SK-N-SH (cell line): ENCODE measurements around the gene OR51D1. TPM values are rescaled to one million over a fixed set of nuclear protein-coding genes. Genes with fewer than 3 reads are reported as not detected.

ENCODE experiments used
- CTCF ChIA-PET: fragments of 300-600, 350-600 bp; formaldehyde crosslinking; extraction: SDS; loops from one replicate; lab custom pipeline; 2021; lab: Yijun Ruan, JAX
- POLR2A ChIA-PET: fragments of 350-600 bp; sonication (Branson Sonifier 250); formaldehyde crosslinking; extraction: SDS; loops from one replicate; lab custom pipeline; 2020; ENCODE audit warnings: antibody characterized with exemption, inconsistent platforms; lab: Yijun Ruan, JAX
- DNase-seq: peaks from one replicate; pipeline ENCODE4 v3.0.0; 2012
- H2AFZ ChIP-seq: fragments of 200-600 bp; sonication (generic); 2 replicates; pipeline ENCODE4 v1.8.1; 2016; ENCODE audit warnings: antibody characterized with exemption, mild to moderate bottlenecking, low read depth
- H3F3A ChIP-seq: fragments of 200-600 bp; sonication (generic); replicated peaks from 2 replicates; pipeline ENCODE3; 2016; ENCODE audit warnings: antibody characterized with exemption, mild to moderate bottlenecking; ENCODE audit not compliant: insufficient read depth
- H3K27ac ChIP-seq, 2 experiments: fragments of 200-500 bp in 1 of 2; fragments of 200-600 bp in 1 of 2; sonication (Bioruptor generic) in 1 of 2; sonication (generic), shearing (Covaris generic) in 1 of 2; 2 replicates each; pipeline versions ENCODE4 v1.5.1 to v1.6.1; 2014 to 2016; ENCODE audit warnings: low read depth in 2 of 2, inconsistent platforms in 1 of 2, low read length in 1 of 2, mild to moderate bottlenecking in 1 of 2, mixed read lengths in 1 of 2
- H3K27me3 ChIP-seq: fragments of 200-600 bp; sonication (generic), shearing (Covaris generic); 2 replicates; pipeline ENCODE4 v1.6.1; 2016; ENCODE audit warnings: mixed run types; ENCODE audit not compliant: insufficient read depth
- H3K36me3 ChIP-seq, 2 experiments: fragments of 200-500 bp in 1 of 2; fragments of 200-600 bp in 1 of 2; sonication (Bioruptor generic) in 1 of 2; sonication (generic) in 1 of 2; replicated peaks in 1 of 2; 2 replicates each; pipeline versions ENCODE3 to v1.5.1; 2014 to 2016; ENCODE audit warnings: low read length in 1 of 2, mild to moderate bottlenecking in 1 of 2; ENCODE audit not compliant: insufficient read depth in 2 of 2, control insufficient read depth in 1 of 2
- H3K4me1 ChIP-seq, 2 experiments: fragments of 200-500 bp in 1 of 2; fragments of 200-600 bp in 1 of 2; sonication (Bioruptor generic) in 1 of 2; sonication (generic), shearing (Covaris generic) in 1 of 2; 2 replicates each; pipeline versions ENCODE4 v1.5.1 to v1.6.1; 2014 to 2016; ENCODE audit warnings: low read depth in 1 of 2, low read length in 1 of 2, mixed run types in 1 of 2; ENCODE audit not compliant: insufficient read depth in 2 of 2, control insufficient read depth in 1 of 2
- H3K4me2 ChIP-seq: fragments of 200-600 bp; sonication (generic), shearing (Covaris generic); 2 replicates; pipeline ENCODE4 v1.6.1; 2017; ENCODE audit warnings: mixed run types
- H3K4me3 ChIP-seq, 2 experiments: fragments of 200-500 bp in 1 of 2; fragments of 200-600 bp in 1 of 2; sonication (Bioruptor generic) in 1 of 2; sonication (generic), shearing (Covaris generic) in 1 of 2; 2 replicates each; pipeline versions ENCODE4 v1.5.1 to v1.8.1; 2014 to 2016; ENCODE audit warnings: low read depth in 2 of 2, inconsistent platforms in 1 of 2, low read length in 1 of 2, mild to moderate bottlenecking in 1 of 2, mixed read lengths in 1 of 2, moderate library complexity in 1 of 2
- H3K79me2 ChIP-seq: fragments of 200-600 bp; sonication (generic); 2 replicates; pipeline ENCODE4 v1.8.1; 2017; ENCODE audit warnings: mild to moderate bottlenecking; ENCODE audit not compliant: insufficient read depth
- H3K9ac ChIP-seq: fragments of 200-600 bp; sonication (generic); 2 replicates; pipeline ENCODE4 v1.6.1; 2017; ENCODE audit warnings: mixed run types
- H3K9me2 ChIP-seq: fragments of 200-600 bp; sonication (generic); 2 replicates; pipeline ENCODE4 v1.6.1; 2017; ENCODE audit warnings: mixed run types
- H3K9me3 ChIP-seq: fragments of 200-600 bp; sonication (generic); 2 replicates; pipeline ENCODE4 v1.6.1; 2017; ENCODE audit warnings: mixed run types, mild to moderate bottlenecking, moderate library complexity
- H4K20me1 ChIP-seq: fragments of 200-600 bp; sonication (generic); 2 replicates; pipeline ENCODE4 v1.6.1; 2017; ENCODE audit warnings: mild to moderate bottlenecking, mixed run types; ENCODE audit not compliant: insufficient read depth
- CHD2 ChIP-seq: fragments of 150-350 bp; IDR thresholded peaks from 2 replicates; pipeline ENCODE4 v1.6.1; 2018; ENCODE audit warnings: low read length; ENCODE audit not compliant: partially characterized antibody
- ELF1 ChIP-seq: IDR thresholded peaks from 2 replicates; pipeline ENCODE4 v1.4.0; 2012
- EZH2phosphoT487 ChIP-seq: fragments of 200-600 bp; sonication (generic); IDR thresholded peaks from 2 replicates; pipeline ENCODE4 v1.6.1; 2017; ENCODE audit warnings: low read depth, mixed run types, mild to moderate bottlenecking, antibody characterized with exemption, moderate library complexity, borderline replicate concordance
- FOXM1 ChIP-seq: IDR thresholded peaks from 2 replicates; pipeline ENCODE4 v1.4.0; 2012; ENCODE audit warnings: low read depth, mild to moderate bottlenecking
- GATA2 ChIP-seq: sonication (generic); formaldehyde crosslinking; IDR thresholded peaks from 2 replicates; pipeline ENCODE4 v1.5.0; 2020; ENCODE audit warnings: mild to moderate bottlenecking, missing genetic modification reagents
- MEF2A ChIP-seq: IDR thresholded peaks from 2 replicates; pipeline ENCODE4 v1.4.0; 2012; ENCODE audit warnings: low read depth, borderline replicate concordance
- NRF1 ChIP-seq: IDR thresholded peaks from 2 replicates; pipeline ENCODE4 v1.6.1; 2012; ENCODE audit warnings: low read depth, mild to moderate bottlenecking, low read length
- RAD21 ChIP-seq: IDR thresholded peaks from 2 replicates; pipeline ENCODE4 v1.6.1; 2012; ENCODE audit warnings: mild to moderate bottlenecking, low read length
- RFX5 ChIP-seq: IDR thresholded peaks from 2 replicates; pipeline ENCODE4 v1.6.1; 2012; ENCODE audit warnings: mild to moderate bottlenecking, improper control_type of control experiment, low read length
- RXRA ChIP-seq: IDR thresholded peaks from 2 replicates; pipeline ENCODE4 v1.4.0; 2012; ENCODE audit warnings: low read depth, mild to moderate bottlenecking, borderline replicate concordance
- SIN3A ChIP-seq: IDR thresholded peaks from 2 replicates; pipeline ENCODE4 v1.6.1; 2012; ENCODE audit warnings: low read depth, mild to moderate bottlenecking, low read length, moderate library complexity, borderline replicate concordance
- SMC3 ChIP-seq: IDR thresholded peaks from 2 replicates; pipeline ENCODE4 v1.6.1; 2012; ENCODE audit warnings: low read depth, low read length, improper control_type of control experiment
- TCF12 ChIP-seq: IDR thresholded peaks from 2 replicates; pipeline ENCODE4 v1.4.0; 2012
- TEAD4 ChIP-seq: IDR thresholded peaks from 2 replicates; pipeline ENCODE4 v1.4.0; 2012; ENCODE audit warnings: mild to moderate bottlenecking, borderline replicate concordance; ENCODE audit not compliant: insufficient read depth
- YY1 ChIP-seq: IDR thresholded peaks from 2 replicates; pipeline ENCODE4 v1.4.0; 2012; ENCODE audit warnings: low read depth, mild to moderate bottlenecking
- WGBS: methylation state at CpG from one replicate; pipeline ENCODE4 v1.1.6; 2017; ENCODE audit warnings: low lambda C conversion rate; 5-methylcytosine and 5-hydroxymethylcytosine counted together
- polyA plus RNA-seq, 3 experiments: library from polyadenylated mRNA; depleted of rRNA; stranded (reverse); fragments of >200 nt; gene quantifications; 2 replicates each; pipeline ENCODE4 v1.2.3, GENCODE V29; 2012
- TF ChIP-seq, protein P1 (sequence below): fragments of 150-350 bp; IDR thresholded peaks from 2 replicates; pipeline ENCODE4 v1.6.1; 2017; ENCODE audit warnings: antibody characterized with exemption, low read length, low read depth, borderline replicate concordance
- TF ChIP-seq, protein P2 (sequence below): IDR thresholded peaks from 2 replicates; pipeline ENCODE4 v1.4.0; 2012; ENCODE audit warnings: low read depth, borderline replicate concordance
- TF ChIP-seq, protein P3 (sequence below): IDR thresholded peaks from 2 replicates; pipeline ENCODE4 v1.6.1; 2012; ENCODE audit warnings: mild to moderate bottlenecking, low read depth, low read length, moderate library complexity
- TF ChIP-seq, protein P4 (sequence below): IDR thresholded peaks from 2 replicates; pipeline ENCODE4 v1.4.0; 2012; ENCODE audit warnings: low read depth

OR51D1 gene
- polyA plus RNA-seq, 1 of the 3 experiments (the other 2 are of a cell fraction) = not detected

DNA sequence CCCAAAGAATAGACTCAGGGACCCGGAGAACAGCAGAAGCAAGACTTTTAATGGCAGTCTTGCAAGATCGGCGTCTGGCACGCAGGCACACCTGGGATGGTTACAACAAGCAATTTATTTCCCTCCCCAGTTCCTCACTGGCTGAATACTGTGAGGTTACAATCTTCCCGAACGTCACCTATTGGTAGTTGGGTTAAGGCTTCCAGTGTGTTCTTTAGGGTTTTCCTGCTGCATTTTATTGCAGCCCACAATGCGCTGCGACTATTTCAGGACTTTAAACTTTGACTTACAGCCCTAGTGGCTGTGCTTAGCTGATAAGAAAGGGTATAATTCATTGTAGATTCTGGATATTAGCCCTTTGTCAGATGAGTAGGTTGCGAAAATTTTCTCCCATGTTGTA lies 17.8 kb upstream of the OR51D1 start:
- peaks cover 20% of the 10 kb centered on the region; the same call in 1 of the 2 replicates for H3K27me3 ChIP-seq
- no peaks in the 10 kb centered on the region for H3K79me2 ChIP-seq
- no peaks in the 10 kb centered on the region for H3F3A ChIP-seq
- H3K9me3 ChIP-seq = no peaks in the 10 kb centered on the region
- H3K4me2 ChIP-seq = no peak overlapping the region
- ChIA-PET POLR2A (no interaction called here), CTCF (no interaction called here)
- TF ChIP-seq NRF1 = no peak
- TF ChIP-seq SMC3 = no peak
- TF ChIP-seq MEF2A = no peak
- TF ChIP-seq, protein P1, sequence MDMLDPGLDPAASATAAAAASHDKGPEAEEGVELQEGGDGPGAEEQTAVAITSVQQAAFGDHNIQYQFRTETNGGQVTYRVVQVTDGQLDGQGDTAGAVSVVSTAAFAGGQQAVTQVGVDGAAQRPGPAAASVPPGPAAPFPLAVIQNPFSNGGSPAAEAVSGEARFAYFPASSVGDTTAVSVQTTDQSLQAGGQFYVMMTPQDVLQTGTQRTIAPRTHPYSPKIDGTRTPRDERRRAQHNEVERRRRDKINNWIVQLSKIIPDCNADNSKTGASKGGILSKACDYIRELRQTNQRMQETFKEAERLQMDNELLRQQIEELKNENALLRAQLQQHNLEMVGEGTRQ = no peak
- TF ChIP-seq RFX5 = no peak
- TF ChIP-seq ELF1 = no peak
- no peak for TF ChIP-seq FOXM1
- no peak for TF ChIP-seq GATA2 (CRISPR knock-in tag)
- TF ChIP-seq RAD21 = no peak
- TF ChIP-seq, protein P2, sequence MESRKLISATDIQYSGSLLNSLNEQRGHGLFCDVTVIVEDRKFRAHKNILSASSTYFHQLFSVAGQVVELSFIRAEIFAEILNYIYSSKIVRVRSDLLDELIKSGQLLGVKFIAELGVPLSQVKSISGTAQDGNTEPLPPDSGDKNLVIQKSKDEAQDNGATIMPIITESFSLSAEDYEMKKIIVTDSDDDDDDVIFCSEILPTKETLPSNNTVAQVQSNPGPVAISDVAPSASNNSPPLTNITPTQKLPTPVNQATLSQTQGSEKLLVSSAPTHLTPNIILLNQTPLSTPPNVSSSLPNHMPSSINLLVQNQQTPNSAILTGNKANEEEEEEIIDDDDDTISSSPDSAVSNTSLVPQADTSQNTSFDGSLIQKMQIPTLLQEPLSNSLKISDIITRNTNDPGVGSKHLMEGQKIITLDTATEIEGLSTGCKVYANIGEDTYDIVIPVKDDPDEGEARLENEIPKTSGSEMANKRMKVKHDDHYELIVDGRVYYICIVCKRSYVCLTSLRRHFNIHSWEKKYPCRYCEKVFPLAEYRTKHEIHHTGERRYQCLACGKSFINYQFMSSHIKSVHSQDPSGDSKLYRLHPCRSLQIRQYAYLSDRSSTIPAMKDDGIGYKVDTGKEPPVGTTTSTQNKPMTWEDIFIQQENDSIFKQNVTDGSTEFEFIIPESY = no peak
- no peak for TF ChIP-seq RXRA
- TF ChIP-seq SIN3A = no peak
- no peak for TF ChIP-seq EZH2phosphoT487
- TF ChIP-seq TEAD4 = no peak
- TF ChIP-seq, protein P3, sequence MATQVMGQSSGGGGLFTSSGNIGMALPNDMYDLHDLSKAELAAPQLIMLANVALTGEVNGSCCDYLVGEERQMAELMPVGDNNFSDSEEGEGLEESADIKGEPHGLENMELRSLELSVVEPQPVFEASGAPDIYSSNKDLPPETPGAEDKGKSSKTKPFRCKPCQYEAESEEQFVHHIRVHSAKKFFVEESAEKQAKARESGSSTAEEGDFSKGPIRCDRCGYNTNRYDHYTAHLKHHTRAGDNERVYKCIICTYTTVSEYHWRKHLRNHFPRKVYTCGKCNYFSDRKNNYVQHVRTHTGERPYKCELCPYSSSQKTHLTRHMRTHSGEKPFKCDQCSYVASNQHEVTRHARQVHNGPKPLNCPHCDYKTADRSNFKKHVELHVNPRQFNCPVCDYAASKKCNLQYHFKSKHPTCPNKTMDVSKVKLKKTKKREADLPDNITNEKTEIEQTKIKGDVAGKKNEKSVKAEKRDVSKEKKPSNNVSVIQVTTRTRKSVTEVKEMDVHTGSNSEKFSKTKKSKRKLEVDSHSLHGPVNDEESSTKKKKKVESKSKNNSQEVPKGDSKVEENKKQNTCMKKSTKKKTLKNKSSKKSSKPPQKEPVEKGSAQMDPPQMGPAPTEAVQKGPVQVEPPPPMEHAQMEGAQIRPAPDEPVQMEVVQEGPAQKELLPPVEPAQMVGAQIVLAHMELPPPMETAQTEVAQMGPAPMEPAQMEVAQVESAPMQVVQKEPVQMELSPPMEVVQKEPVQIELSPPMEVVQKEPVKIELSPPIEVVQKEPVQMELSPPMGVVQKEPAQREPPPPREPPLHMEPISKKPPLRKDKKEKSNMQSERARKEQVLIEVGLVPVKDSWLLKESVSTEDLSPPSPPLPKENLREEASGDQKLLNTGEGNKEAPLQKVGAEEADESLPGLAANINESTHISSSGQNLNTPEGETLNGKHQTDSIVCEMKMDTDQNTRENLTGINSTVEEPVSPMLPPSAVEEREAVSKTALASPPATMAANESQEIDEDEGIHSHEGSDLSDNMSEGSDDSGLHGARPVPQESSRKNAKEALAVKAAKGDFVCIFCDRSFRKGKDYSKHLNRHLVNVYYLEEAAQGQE = no peak
- no peak for TF ChIP-seq YY1
- TF ChIP-seq TCF12 = no peak
- TF ChIP-seq, protein P4, sequence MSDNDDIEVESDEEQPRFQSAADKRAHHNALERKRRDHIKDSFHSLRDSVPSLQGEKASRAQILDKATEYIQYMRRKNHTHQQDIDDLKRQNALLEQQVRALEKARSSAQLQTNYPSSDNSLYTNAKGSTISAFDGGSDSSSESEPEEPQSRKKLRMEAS = no peak
- no peak for TF ChIP-seq CHD2
- H3K27ac ChIP-seq = no peak overlapping the region
- no peaks in the 10 kb centered on the region for H3K9me2 ChIP-seq
- no peaks in the 10 kb centered on the region for H3K4me1 ChIP-seq
- WGBS = 5% methylated on average over 9 of the region's 9 CpGs
- H3K4me3 ChIP-seq = no peak overlapping the region
- no peaks in the 10 kb centered on the region for H4K20me1 ChIP-seq
- H2AFZ ChIP-seq = no peak overlapping the region
- H3K9ac ChIP-seq = no peak overlapping the region
- H3K36me3 ChIP-seq = no peaks in the 10 kb centered on the region
- DNase-seq = no peak
